Nephron progenitor cell (in vitro differentiated cells): ENCODE data around the gene WIPI1.

Source experiments
- DNase-seq: peaks from one replicate; pipeline ENCODE4 v3.0.0; 2021
- H3K27ac Mint-ChIP-seq: 2 replicates; pipeline ENCODE4 v1.8.0; 2021; ENCODE audit warnings: mild to moderate bottlenecking, moderate library complexity, mixed read lengths
- H3K27me3 Mint-ChIP-seq: 2 replicates; pipeline ENCODE4 v1.8.0; 2021; ENCODE audit warnings: mild to moderate bottlenecking, low read depth, mixed read lengths; ENCODE audit not compliant: poor library complexity
- H3K36me3 Mint-ChIP-seq: 2 replicates; pipeline ENCODE4 v1.8.0; 2021; ENCODE audit warnings: low read depth, mixed read lengths
- H3K4me1 Mint-ChIP-seq: 2 replicates; pipeline ENCODE4 v1.8.0; 2021; ENCODE audit warnings: mixed read lengths
- H3K4me3 Mint-ChIP-seq: 2 replicates; pipeline ENCODE4 v1.8.0; 2021; ENCODE audit warnings: mild to moderate bottlenecking, moderate library complexity, mixed read lengths
- H3K9me3 Mint-ChIP-seq: 2 replicates; pipeline ENCODE4 v1.8.0; 2021; ENCODE audit warnings: mild to moderate bottlenecking, moderate library complexity, mixed read lengths
- TF ChIP-seq, protein P1 (sequence below): fragments of 200-600 bp; sonication (generic); IDR thresholded peaks from 2 replicates; pipeline ENCODE4 v1.5.0; 2021; ENCODE audit warnings: antibody characterized with exemption

Gene WIPI1

DNA sequence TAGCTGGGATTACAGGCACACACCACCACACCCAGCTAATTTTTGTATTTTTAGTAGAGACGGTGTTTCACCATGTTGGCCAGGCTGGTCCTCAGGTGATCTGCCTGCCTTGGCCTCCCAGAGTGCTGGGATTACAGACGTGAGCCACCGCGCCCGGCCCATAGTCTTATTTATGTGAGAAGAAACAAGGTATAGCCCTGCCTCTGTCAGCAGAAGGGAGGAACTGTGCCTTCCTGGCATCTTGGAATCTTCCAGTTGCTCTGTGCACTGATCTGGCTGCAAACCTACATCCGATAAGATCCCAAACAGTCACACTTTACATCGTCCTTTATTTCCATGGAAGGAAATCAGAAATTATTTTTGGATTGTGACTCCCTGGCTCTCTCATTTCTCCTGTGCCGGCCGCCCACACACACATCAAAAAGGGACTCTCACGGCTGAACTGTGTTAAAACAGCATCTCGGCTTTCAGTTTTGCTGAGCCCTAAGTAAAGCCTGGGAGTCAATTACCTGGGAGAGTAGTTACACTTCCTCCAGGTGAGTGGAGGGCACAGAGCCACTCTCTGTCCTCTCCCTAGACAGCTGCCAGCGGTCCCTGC is 23.3 kb downstream of the WIPI1 start:
- peaks cover 4% of the 10 kb centered on the region for H3K27me3 Mint-ChIP-seq
- DNase-seq, result no peak
- H3K9me3 Mint-ChIP-seq, result no peaks in the 10 kb centered on the region
- no peak overlapping the region for H3K27ac Mint-ChIP-seq
- no peak overlapping the region for H3K4me3 Mint-ChIP-seq
- H3K4me1 Mint-ChIP-seq, result peaks cover 29% of the 10 kb centered on the region
- peaks cover 14% of the 10 kb centered on the region for H3K36me3 Mint-ChIP-seq
- TF ChIP-seq, protein P1, sequence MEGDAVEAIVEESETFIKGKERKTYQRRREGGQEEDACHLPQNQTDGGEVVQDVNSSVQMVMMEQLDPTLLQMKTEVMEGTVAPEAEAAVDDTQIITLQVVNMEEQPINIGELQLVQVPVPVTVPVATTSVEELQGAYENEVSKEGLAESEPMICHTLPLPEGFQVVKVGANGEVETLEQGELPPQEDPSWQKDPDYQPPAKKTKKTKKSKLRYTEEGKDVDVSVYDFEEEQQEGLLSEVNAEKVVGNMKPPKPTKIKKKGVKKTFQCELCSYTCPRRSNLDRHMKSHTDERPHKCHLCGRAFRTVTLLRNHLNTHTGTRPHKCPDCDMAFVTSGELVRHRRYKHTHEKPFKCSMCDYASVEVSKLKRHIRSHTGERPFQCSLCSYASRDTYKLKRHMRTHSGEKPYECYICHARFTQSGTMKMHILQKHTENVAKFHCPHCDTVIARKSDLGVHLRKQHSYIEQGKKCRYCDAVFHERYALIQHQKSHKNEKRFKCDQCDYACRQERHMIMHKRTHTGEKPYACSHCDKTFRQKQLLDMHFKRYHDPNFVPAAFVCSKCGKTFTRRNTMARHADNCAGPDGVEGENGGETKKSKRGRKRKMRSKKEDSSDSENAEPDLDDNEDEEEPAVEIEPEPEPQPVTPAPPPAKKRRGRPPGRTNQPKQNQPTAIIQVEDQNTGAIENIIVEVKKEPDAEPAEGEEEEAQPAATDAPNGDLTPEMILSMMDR, result no peak

DNA sequence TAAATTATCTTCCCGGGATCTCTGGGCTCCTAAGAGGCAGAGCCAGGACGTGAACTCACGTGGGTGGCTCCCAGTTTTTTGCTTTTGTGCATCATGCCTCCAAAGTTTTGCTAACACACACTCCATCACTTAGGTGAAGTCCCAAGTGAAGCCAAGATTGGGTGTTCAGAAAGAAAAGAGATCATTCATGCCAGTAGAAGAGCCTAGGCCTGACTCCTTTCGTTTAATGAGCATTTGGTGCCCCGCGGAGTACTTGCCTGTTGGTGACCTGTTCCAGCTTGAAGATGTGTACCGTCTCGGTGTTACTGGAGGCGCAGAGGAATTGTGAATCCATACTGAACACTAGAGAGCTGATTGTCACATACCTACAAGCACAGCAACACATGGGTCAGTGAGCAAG is 24.1 kb downstream of the WIPI1 start:
- Mint-ChIP-seq H3K36me3 (peaks cover 15% of the 10 kb centered on the region), H3K27ac (no peak overlapping the region), H3K9me3 (no peaks in the 10 kb centered on the region), H3K4me3 (no peak overlapping the region), H3K4me1 (peaks cover 27% of the 10 kb centered on the region), H3K27me3 (peaks cover 4% of the 10 kb centered on the region)
- TF ChIP-seq, protein P1, result no peak
- no peak for DNase-seq

DNA sequence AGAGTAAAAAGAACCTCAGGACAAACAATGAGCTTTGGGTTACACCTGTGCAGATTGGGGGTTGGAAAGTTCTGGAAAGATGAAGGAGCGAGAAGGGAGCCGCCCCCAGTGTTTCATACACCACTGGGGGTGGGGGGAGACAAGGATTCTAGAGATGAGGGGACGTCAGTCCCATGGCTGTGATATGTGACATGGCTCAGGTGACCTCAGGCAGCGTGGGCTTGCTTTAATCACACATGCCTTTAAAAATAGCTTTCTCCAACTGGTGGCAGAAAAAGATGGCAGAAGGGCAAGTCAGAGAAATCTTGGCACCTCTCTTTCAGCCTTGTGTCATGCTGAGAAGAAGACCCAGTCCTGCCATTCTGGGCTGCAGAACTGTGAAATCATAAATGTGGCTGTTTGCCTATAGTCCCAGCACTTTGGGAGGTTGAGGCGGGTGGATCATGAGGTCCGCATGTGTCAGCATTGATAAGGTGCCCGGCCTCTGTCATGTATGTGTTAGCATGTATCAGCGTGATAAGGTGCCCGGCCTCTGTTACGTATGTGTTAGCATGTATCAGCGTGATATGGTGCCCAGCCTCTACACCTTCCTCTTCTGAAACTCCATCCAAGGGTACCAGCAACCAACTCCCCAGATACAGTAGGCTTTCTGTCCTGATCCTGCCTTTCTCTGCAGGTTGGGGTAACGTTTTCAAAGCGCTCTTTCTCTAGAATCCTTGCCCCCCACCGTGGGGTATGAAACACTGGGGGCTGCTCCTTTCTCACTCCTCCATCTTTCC is 25.0 kb downstream of the WIPI1 start:
- TF ChIP-seq, protein P1, result no peak
- no peak overlapping the region for H3K4me3 Mint-ChIP-seq
- peaks cover 21% of the 10 kb centered on the region for H3K4me1 Mint-ChIP-seq
- H3K36me3 Mint-ChIP-seq, result peaks cover 15% of the 10 kb centered on the region
- H3K27me3 Mint-ChIP-seq, result peaks cover 3% of the 10 kb centered on the region
- no peak overlapping the region for H3K27ac Mint-ChIP-seq
- DNase-seq, result no peak
- H3K9me3 Mint-ChIP-seq, result no peaks in the 10 kb centered on the region

DNA sequence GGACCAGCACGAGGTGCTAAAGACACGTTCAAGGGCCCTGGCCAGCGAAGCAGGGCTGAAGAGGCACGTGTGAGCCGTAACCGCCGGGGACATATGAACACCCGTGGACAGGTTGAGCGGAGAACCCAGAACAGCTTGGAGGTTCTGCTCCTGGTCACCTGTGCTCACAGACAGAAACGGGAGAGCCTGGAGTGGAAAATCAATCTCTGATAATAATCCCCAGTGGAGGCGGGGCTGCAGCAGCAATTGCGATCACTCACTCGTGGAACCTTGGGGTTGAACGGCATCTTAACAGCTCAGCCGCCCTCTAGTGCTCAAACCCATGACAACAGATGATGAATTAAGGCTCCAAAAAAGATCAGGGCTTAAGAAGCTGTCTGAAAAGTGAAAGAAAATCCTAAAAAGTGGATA is 25.6 kb downstream of the WIPI1 start:
- peak; percentile 29 for DNase-seq
- peaks cover 15% of the 10 kb centered on the region for H3K36me3 Mint-ChIP-seq
- no peak overlapping the region for H3K27ac Mint-ChIP-seq

DNA sequence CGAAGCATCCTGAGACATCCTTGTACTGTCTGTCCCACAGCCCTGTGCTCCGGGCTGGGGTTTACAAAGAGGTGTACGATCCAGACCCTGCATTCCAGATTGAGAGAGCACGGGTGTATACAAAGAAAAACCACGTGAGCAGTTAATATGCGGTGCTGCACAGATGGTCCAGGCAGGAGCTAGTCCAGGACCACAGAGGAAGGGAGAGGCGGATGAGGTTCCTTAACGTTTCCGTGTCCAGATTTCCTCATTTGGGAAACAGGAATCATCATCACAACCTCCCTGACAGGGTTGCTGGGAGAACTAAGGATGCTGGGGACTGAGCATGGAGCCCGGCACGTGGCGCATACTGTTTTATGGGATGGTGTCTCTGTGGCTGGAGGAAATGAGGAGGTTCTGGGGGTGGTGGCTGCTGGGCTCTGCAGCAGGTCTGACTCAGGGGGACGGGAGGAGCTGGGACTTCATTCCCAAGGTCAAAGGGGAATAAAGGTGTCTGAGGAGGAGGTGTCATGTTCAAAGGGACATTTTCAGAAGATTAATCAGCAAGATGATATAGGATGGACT is 26.2 kb downstream of the WIPI1 start:
- H3K27me3 Mint-ChIP-seq, result no peaks in the 10 kb centered on the region
- TF ChIP-seq, protein P1, result no peak
- DNase-seq, result no peak
- H3K9me3 Mint-ChIP-seq, result no peaks in the 10 kb centered on the region
- H3K4me1 Mint-ChIP-seq, result peaks cover 16% of the 10 kb centered on the region
- peaks cover 15% of the 10 kb centered on the region for H3K36me3 Mint-ChIP-seq
- no peak overlapping the region for H3K27ac Mint-ChIP-seq
- no peak overlapping the region for H3K4me3 Mint-ChIP-seq

More for the DNA sequence above, 25.6 kb downstream of the WIPI1 start:
- Mint-ChIP-seq H3K4me3 (no peak overlapping the region), H3K9me3 (no peaks in the 10 kb centered on the region), H3K4me1 (peaks cover 21% of the 10 kb centered on the region), H3K27me3 (no peaks in the 10 kb centered on the region)
- TF ChIP-seq, protein P1, result peak; percentile 27
